Activated CD4-positive, CD25-positive, alpha-beta regulatory T cell treated with anti-CD3 and anti-CD28 coated beads, Interleukin-2, amount 50 U/mL, for 16 hours (primary cell): ENCODE data around the gene STRIP2.
"Not testable (repeated sequence)": the region's sequence is repeated elsewhere in the genome, so short reads cannot be mapped to it uniquely, and the experiment has no call there.

Source experiments
- DNase-seq: peaks from one replicate; pipeline ENCODE4 v3.0.0-alpha.2; 2020; ENCODE audit warnings: low read depth, low spot score

Gene STRIP2

GRCh38 chr7:129433847-129434674 lies at the start of gene STRIP2:
TSS of gene STRIP2 (plus strand) at chr7:129434432. CDS start at chr7:129434473, 41 bp downstream.
- peak; percentile 81 for DNase-seq

GRCh38 chr7:129385116-129385515 lies 49.1 kb upstream of the STRIP2 start:
- DNase-seq = no peak

GRCh38 chr7:129385598-129385997 lies 48.6 kb upstream of the STRIP2 start:
- DNase-seq = no peak

- no peak for DNase-seq
Measured at GRCh38 chr7:129386506-129386905, 47.7 kb upstream of the STRIP2 start.

GRCh38 chr7:129387537-129387936 lies 46.7 kb upstream of the STRIP2 start:
- no peak for DNase-seq

- DNase-seq = no peak
Measured at GRCh38 chr7:129388333-129389098, 45.7 kb upstream of the STRIP2 start.

- DNase-seq = no peak
Measured at GRCh38 chr7:129389829-129390228, 44.4 kb upstream of the STRIP2 start.

- no peak for DNase-seq
Measured at GRCh38 chr7:129390314-129390713, 43.9 kb upstream of the STRIP2 start.

GRCh38 chr7:129391546-129392171 lies 42.6 kb upstream of the STRIP2 start:
- DNase-seq = no peak

GRCh38 chr7:129393255-129393654 lies 41.0 kb upstream of the STRIP2 start:
- DNase-seq = no peak

- no peak for DNase-seq
Measured at GRCh38 chr7:129394101-129394500, 40.1 kb upstream of the STRIP2 start.

GRCh38 chr7:129394982-129395914 lies 39.0 kb upstream of the STRIP2 start:
- DNase-seq = no peak

- no peak for DNase-seq
Measured at GRCh38 chr7:129401228-129401966, 32.8 kb upstream of the STRIP2 start.

GRCh38 chr7:129401967-129402860 lies 32.0 kb upstream of the STRIP2 start:
- DNase-seq = no peak

- no peak for DNase-seq
Measured at GRCh38 chr7:129405527-129405926, 28.7 kb upstream of the STRIP2 start.

GRCh38 chr7:129410238-129410637 lies 24.0 kb upstream of the STRIP2 start:
- DNase-seq = not testable (repeated sequence)

- DNase-seq = no peak
Measured at GRCh38 chr7:129412501-129412900, 21.7 kb upstream of the STRIP2 start.

- DNase-seq = no peak
Measured at GRCh38 chr7:129417073-129417472, 17.2 kb upstream of the STRIP2 start.

- no peak for DNase-seq
Measured at GRCh38 chr7:129421717-129422250, 12.4 kb upstream of the STRIP2 start.
